Liver (tissue), 9 donors: ENCODE data around the gene TSPAN18. TPM values are rescaled to one million over a fixed set of nuclear protein-coding genes. Genes with fewer than 3 reads are reported as not detected.
A peak's percentile ranks its signal among the peaks of the same experiment; 100 is the strongest.

ENCODE experiments used
- DNase-seq: peaks from one replicate; pipeline ENCODE4 v3.0.0-alpha.2; 2017; ENCODE audit warnings: low spot score
- H3K27ac ChIP-seq, 2 donors: one replicate each; pipeline ENCODE4 v1.7.0; 2013; ENCODE audit warnings: inconsistent platforms in 2 of 2, low read length in 2 of 2, control low read depth in 1 of 2, low read depth in 1 of 2, mild to moderate bottlenecking in 1 of 2
- H3K27me3 ChIP-seq, 4 donors: one replicate each; pipeline versions ENCODE4 v1.6.1 to v1.7.0; 2013; ENCODE audit warnings: low read length in 3 of 4, inconsistent platforms in 1 of 4, mild to moderate bottlenecking in 1 of 4, moderate library complexity in 1 of 4; ENCODE audit not compliant: control insufficient read depth in 4 of 4, insufficient read depth in 4 of 4
- H3K36me3 ChIP-seq, 4 donors: one replicate each; pipeline versions ENCODE4 v1.6.1 to v1.7.0; 2013; ENCODE audit warnings: low read length in 3 of 4, mild to moderate bottlenecking in 3 of 4, low read depth in 1 of 4, moderate library complexity in 1 of 4; ENCODE audit not compliant: control insufficient read depth in 4 of 4, insufficient read depth in 3 of 4
- H3K4me1 ChIP-seq, 4 donors: one replicate each; pipeline versions ENCODE4 v1.6.1 to v1.7.0; 2013; ENCODE audit warnings: low read length in 3 of 4, mild to moderate bottlenecking in 3 of 4, moderate library complexity in 1 of 4; ENCODE audit not compliant: control insufficient read depth in 4 of 4, insufficient read depth in 4 of 4
- H3K4me3 ChIP-seq, 3 donors: one replicate each; pipeline versions ENCODE4 v1.6.1 to v1.7.0; 2013; ENCODE audit warnings: low read length in 3 of 3, control low read depth in 1 of 3, low read depth in 1 of 3, mild to moderate bottlenecking in 1 of 3
- H3K9ac ChIP-seq, 2 donors: one replicate each; pipeline ENCODE4 v1.7.0; 2013; ENCODE audit warnings: low read length in 2 of 2, mild to moderate bottlenecking in 2 of 2, moderate library complexity in 2 of 2, control low read depth in 1 of 2, low read depth in 1 of 2
- H3K9me3 ChIP-seq, 4 donors: one replicate each; pipeline versions ENCODE4 v1.6.1 to v1.7.0; 2013; ENCODE audit warnings: low read length in 3 of 4; ENCODE audit not compliant: control insufficient read depth in 4 of 4
- ATF3 ChIP-seq: IDR thresholded peaks from 2 replicates; pipeline ENCODE4 v1.6.1; 2016; ENCODE audit warnings: antibody characterized with exemption
- CTCF ChIP-seq: fragments of 150-350 bp; IDR thresholded peaks from 2 replicates; pipeline ENCODE4 v1.5.1; 2017; ENCODE audit warnings: improper control_type of control experiment, low read depth, low read length; ENCODE audit not compliant: missing input control
- EGR1 ChIP-seq, 2 donors: IDR thresholded peaks; 2 replicates each; pipeline ENCODE4 v1.6.1; 2016 to 2018; ENCODE audit warnings: antibody characterized with exemption in 2 of 2, low read depth in 2 of 2
- FOXA1 ChIP-seq: IDR thresholded peaks from 2 replicates; pipeline ENCODE4 v1.6.1; 2016; ENCODE audit warnings: antibody characterized with exemption
- FOXA2 ChIP-seq: IDR thresholded peaks from 2 replicates; pipeline ENCODE4 v1.6.1; 2016; ENCODE audit warnings: antibody characterized with exemption
- GABPA ChIP-seq, 2 donors: IDR thresholded peaks in 1 of 2; conservative IDR thresholded peaks in 1 of 2; 2 replicates each; pipeline ENCODE4 v1.6.1; 2016; ENCODE audit warnings: antibody characterized with exemption in 2 of 2, mild to moderate bottlenecking in 1 of 2, moderate library complexity in 1 of 2
- HNF4A ChIP-seq, 2 donors: conservative IDR thresholded peaks; 2 replicates each; pipeline ENCODE4 v1.6.1; 2016; ENCODE audit warnings: antibody characterized with exemption in 2 of 2, mild to moderate bottlenecking in 2 of 2
- HNF4G ChIP-seq: IDR thresholded peaks from 2 replicates; pipeline ENCODE4 v1.6.1; 2016; ENCODE audit warnings: antibody characterized with exemption
- MAX ChIP-seq: IDR thresholded peaks from 2 replicates; pipeline ENCODE4 v1.6.1; 2016; ENCODE audit warnings: antibody characterized with exemption
- NR2F2 ChIP-seq: IDR thresholded peaks from 2 replicates; pipeline ENCODE4 v1.6.1; 2016; ENCODE audit warnings: antibody characterized with exemption
- RAD21 ChIP-seq, 2 donors: IDR thresholded peaks; 2 replicates each; pipeline ENCODE4 v1.6.1; 2016; ENCODE audit warnings: antibody characterized with exemption in 2 of 2, mild to moderate bottlenecking in 2 of 2
- REST ChIP-seq: IDR thresholded peaks from 2 replicates; pipeline ENCODE4 v1.6.1; 2016; ENCODE audit warnings: antibody characterized with exemption, mild to moderate bottlenecking
- RXRA ChIP-seq, 2 donors: IDR thresholded peaks; 2 replicates each; pipeline ENCODE4 v1.6.1; 2017 to 2018; ENCODE audit warnings: antibody characterized with exemption in 2 of 2, mild to moderate bottlenecking in 1 of 2
- SP1 ChIP-seq: IDR thresholded peaks from 2 replicates; pipeline ENCODE4 v1.6.1; 2018; ENCODE audit warnings: antibody characterized with exemption, mild to moderate bottlenecking
- TAF1 ChIP-seq: conservative IDR thresholded peaks from 2 replicates; pipeline ENCODE4 v1.6.1; 2016; ENCODE audit warnings: antibody characterized with exemption, mild to moderate bottlenecking
- YY1 ChIP-seq: IDR thresholded peaks from 2 replicates; pipeline ENCODE4 v1.6.1; 2016; ENCODE audit warnings: antibody characterized with exemption, mild to moderate bottlenecking
- ZBTB33 ChIP-seq: IDR thresholded peaks from 2 replicates; pipeline ENCODE4 v1.6.1; 2016; ENCODE audit warnings: antibody characterized with exemption
- WGBS: extraction: QIAGEN DNeasy Blood & Tissue Kit; methylation state at CpG from one replicate; pipeline ENCODE4 v1.1.7; 2013; 5-methylcytosine and 5-hydroxymethylcytosine counted together
- polyA plus RNA-seq, 2 donors: library from polyadenylated mRNA; stranded (reverse) in 1 of 2; unstranded in 1 of 2; fragments of 200-250 nt in 1 of 2; fragments of >200 nt in 1 of 2; fragmentation: Nextera tagmentation in 1 of 2; extraction: Ambion mirVana in 1 of 2; gene quantifications; one replicate each; pipeline versions ENCODE4 v1.2.1 to v1.2.3, GENCODE V29; 2013 to 2015
- total RNA-seq, 2 donors: library from RNA; depleted of rRNA; stranded (reverse); fragments of >200 nt; gene quantifications; one replicate each; pipeline ENCODE4 v1.2.3, GENCODE V29; 2014
- donor health status: healthy.
- donor health status: healthy.
- donor health status: healthy.
- donor health status: healthy.
- donor health status: healthy.

Gene TSPAN18
- total and polyA plus RNA-seq, 4 donors, result 1.2 to 5.0 (median 2.8) TPM

- WGBS, result 58% methylated on average over 3 of the region's 3 CpGs
- DNase-seq, result no peak
- Histone ChIP-seq H3K27ac (no peak overlapping the region), H3K9me3 (no peaks in the 10 kb centered on the region), H3K4me3 (no peak overlapping the region), H3K4me1 (peaks cover 0 to 3% (median 0%) of the 10 kb centered on the region in 4 donors), H3K27me3 (no peaks in the 10 kb centered on the region), H3K36me3 (no peaks in the 10 kb centered on the region), H3K9ac (no peak overlapping the region)
- TF ChIP-seq MAX (no peak), ATF3 (no peak), EGR1 (IDR thresholded peaks at IDR 0.05; ENCODE audit: low read depth in 2 of 2) (no peak), ZBTB33 (no peak), SP1 (no peak), YY1 (no peak), FOXA1 (no peak), NR2F2 (no peak), HNF4A (conservative IDR thresholded peaks at IDR 0.05) (no peak), RAD21 (IDR thresholded peaks at IDR 0.05) (no peak), RXRA (IDR thresholded peaks at IDR 0.05) (no peak), GABPA (IDR thresholded peaks at IDR 0.05 in 1 of 2, conservative IDR thresholded peaks at IDR 0.05 in 1 of 2) (no peak), HNF4G (no peak)
These were observed 218.1 kb downstream of the TSPAN18 start for GRCh38 chr11:44944853-44945235.

- no peak overlapping the region for H3K4me3 ChIP-seq
- 85% methylated on average over 11 of the region's 11 CpGs for WGBS
- H3K4me1 ChIP-seq, result peaks cover 0 to 8% (median 5%) of the 10 kb centered on the region in 4 donors
- H3K36me3 ChIP-seq, result no peaks in the 10 kb centered on the region
- H3K27ac ChIP-seq, result peak overlapping the region; percentile 38 to 44
- DNase-seq, result no peak
- no peaks in the 10 kb centered on the region for H3K9me3 ChIP-seq
- TF ChIP-seq HNF4A (conservative IDR thresholded peaks at IDR 0.05), result no peak
- no peak for TF ChIP-seq REST
- TF ChIP-seq GABPA (IDR thresholded peaks at IDR 0.05 in 1 of 2, conservative IDR thresholded peaks at IDR 0.05 in 1 of 2), result no peak
- TF ChIP-seq MAX, result no peak
- no peak for TF ChIP-seq RAD21 (IDR thresholded peaks at IDR 0.05)
- TF ChIP-seq YY1, result no peak
- no peak for TF ChIP-seq EGR1 (IDR thresholded peaks at IDR 0.05; ENCODE audit: low read depth in 2 of 2)
- TF ChIP-seq TAF1, result no peak
- no peak for TF ChIP-seq RXRA (IDR thresholded peaks at IDR 0.05)
- no peak for TF ChIP-seq FOXA2
- no peak for TF ChIP-seq NR2F2
- TF ChIP-seq HNF4G, result no peak
- no peak for TF ChIP-seq CTCF
- no peak for TF ChIP-seq SP1
- no peak for TF ChIP-seq ZBTB33
- H3K27me3 ChIP-seq, result no peaks in the 10 kb centered on the region
- no peak overlapping the region for H3K9ac ChIP-seq
These were observed 218.9 kb downstream of the TSPAN18 start for GRCh38 chr11:44945666-44946065.
